ENCODE data around the gene CEP135. TPM values are rescaled to one million over a fixed set of nuclear protein-coding genes. Genes with fewer than 3 reads are reported as not detected.

The CEP135 gene, protein sequence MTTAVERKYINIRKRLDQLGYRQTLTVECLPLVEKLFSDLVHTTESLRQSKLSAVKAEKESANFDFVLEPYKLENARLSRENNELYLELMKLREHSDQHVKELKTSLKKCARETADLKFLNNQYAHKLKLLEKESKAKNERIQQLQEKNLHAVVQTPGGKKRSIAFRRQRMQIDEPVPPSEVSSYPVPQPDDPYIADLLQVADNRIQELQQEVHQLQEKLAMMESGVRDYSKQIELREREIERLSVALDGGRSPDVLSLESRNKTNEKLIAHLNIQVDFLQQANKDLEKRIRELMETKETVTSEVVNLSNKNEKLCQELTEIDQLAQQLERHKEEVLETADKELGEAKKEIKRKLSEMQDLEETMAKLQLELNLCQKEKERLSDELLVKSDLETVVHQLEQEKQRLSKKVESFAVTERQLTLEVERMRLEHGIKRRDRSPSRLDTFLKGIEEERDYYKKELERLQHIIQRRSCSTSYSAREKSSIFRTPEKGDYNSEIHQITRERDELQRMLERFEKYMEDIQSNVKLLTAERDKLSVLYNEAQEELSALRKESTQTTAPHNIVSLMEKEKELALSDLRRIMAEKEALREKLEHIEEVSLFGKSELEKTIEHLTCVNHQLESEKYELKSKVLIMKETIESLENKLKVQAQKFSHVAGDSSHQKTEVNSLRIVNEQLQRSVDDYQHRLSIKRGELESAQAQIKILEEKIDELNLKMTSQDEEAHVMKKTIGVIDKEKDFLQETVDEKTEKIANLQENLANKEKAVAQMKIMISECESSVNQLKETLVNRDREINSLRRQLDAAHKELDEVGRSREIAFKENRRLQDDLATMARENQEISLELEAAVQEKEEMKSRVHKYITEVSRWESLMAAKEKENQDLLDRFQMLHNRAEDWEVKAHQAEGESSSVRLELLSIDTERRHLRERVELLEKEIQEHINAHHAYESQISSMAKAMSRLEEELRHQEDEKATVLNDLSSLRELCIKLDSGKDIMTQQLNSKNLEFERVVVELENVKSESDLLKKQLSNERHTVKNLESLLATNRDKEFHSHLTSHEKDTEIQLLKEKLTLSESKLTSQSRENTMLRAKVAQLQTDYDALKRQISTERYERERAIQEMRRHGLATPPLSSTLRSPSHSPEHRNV
- 2.6 and 3.9 TPM in 2 replicates for total RNA-seq

DNA sequence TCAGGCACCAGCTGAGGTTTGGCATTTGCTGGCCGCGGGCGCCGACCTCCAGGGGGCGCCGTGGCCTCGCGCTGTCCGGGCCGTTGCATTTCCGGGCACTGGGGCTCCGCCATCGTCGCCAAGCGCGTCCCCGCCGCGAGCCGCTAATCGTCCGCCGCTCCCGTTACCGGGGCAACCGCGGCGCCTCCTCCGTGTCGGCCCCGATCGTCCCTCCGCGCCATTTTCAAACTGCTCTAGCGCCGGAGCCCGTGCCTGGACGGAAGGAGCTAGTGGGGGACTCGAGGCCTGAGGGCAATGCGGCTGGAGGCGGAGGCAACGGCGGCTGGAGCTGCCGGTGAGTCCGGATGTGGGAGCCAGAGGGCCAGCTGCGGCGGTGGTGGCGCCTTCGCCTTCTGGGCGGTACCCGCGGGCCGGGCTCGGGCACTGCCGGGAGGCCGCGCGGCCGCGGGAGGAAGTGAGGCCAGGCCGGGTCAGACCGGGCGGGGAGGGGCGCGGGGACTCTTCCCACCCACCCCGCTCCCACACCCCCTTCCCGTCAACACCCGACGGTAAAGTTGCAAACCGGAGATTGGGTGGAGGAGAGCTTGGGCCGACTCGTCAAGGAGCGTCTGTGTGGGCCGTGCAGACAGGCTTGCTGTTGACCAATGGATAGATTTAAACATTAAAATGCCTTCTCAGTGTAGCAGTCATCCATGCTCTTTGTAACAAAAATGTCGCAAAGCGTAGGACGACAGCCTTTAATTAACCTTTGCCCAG is at the start of gene CEP135:
Gene CEP135, plus strand, starts transcription at position 220 of the 756 bp plus-strand sequence. CDS start 3,186 bp downstream, outside the sequence.

Other genes with a start within 250 kb of the CEP135 start
- not detected in 2 replicates for gene EXOC1L, start 129.2 kb upstream of the CEP135 start, total RNA-seq
- 22.7 and 22.9 TPM in 2 replicates for gene EXOC1, start 95.3 kb upstream of the CEP135 start, total RNA-seq

Measured in epithelial cell of alveolus of lung (primary cell).